ENCODE measurements around the gene MGAT2. TPM values are rescaled to one million over a fixed set of nuclear protein-coding genes. Genes with fewer than 3 reads are reported as not detected.
A peak's percentile ranks its signal among the peaks of the same experiment; 100 is the strongest.
"Not testable (repeated sequence)": the region's sequence is repeated elsewhere in the genome, so short reads cannot be mapped to it uniquely, and the experiment has no call there.

Gene MGAT2
- 10 to 100 TPM; 82.7 to 86.5 TPM for total RNA-seq

- peaks cover 50% of the 10 kb centered on the region for H3K4me1 Mint-ChIP-seq
- peak; percentile 96 for DNase-seq
- peak within 1 kb of the TSS; percentile 94 for H3K4me3 Mint-ChIP-seq
- no peaks in the 10 kb centered on the region for H3K9me3 Mint-ChIP-seq
- peaks cover 74% of the 10 kb centered on the region for H3K36me3 Mint-ChIP-seq (ENCODE audit: low read depth)
- H3K27me3 Mint-ChIP-seq: no peaks in the 10 kb centered on the region
- peak within 1 kb of the TSS; percentile 94 for H3K27ac Mint-ChIP-seq
- ChIA-PET CTCF (interaction anchor here (0.6 to 7.4 kb wide), 23 partner anchors 9 to 701 kb away, joined by 3 to 156 read pairs (median 4); partner anchors contain the start of genes DNAAF2, KLHDC2, LRR1 and NEMF), POLR2A (interaction anchor here (0.7 to 6.6 kb wide), 39 partner anchors 10 to 1211 kb away, joined by 3 to 293 read pairs (median 5); partner anchors contain the start of genes ARF6, DNAAF2, KLHDC1 and KLHDC2)
These were observed at the start of gene MGAT2, which contains the start of gene RPL36AL for GRCh38 chr14:49620182-49621113. Gene MGAT2, plus strand, starts transcription at chr14:49620799. Its CDS starts 470 bp downstream, at chr14:49621269. Gene RPL36AL, minus strand, starts transcription at chr14:49620626. Its CDS starts 1,522 bp downstream, at chr14:49619104.

- ChIA-PET POLR2A (interaction anchor here (3.2 kb wide), 1 partner anchor 12 kb away, joined by 11 read pairs; the partner anchor contains the start of gene RPS29), CTCF (interaction anchor here (1.1 kb wide), 1 partner anchor 12 kb away, joined by 4 read pairs; the partner anchor contains the start of gene RPS29)
- H3K4me3 Mint-ChIP-seq: no peak overlapping the region
These were observed 46.6 kb upstream of the MGAT2 start for GRCh38 chr14:49574038-49574437.

GRCh38 chr14:49578141-49578540, 42.5 kb upstream of the MGAT2 start:
- Mint-ChIP-seq H3K4me1 (peaks cover 50% of the 10 kb centered on the region), H3K27me3 (no peaks in the 10 kb centered on the region), H3K27ac (peak overlapping the region; percentile 33), H3K36me3 (ENCODE audit: low read depth) (peaks cover 74% of the 10 kb centered on the region), H3K9me3 (no peaks in the 10 kb centered on the region), H3K4me3 (no peak overlapping the region)
- ChIA-PET CTCF (interaction anchor here (1.0 kb wide), 1 partner anchor 9 kb away, joined by 4 read pairs; no protein-coding TSS in a partner anchor), POLR2A (interaction anchor here (0.8 kb wide), 1 partner anchor 189 kb away, joined by 3 read pairs; the partner anchor contains the start of gene KLHDC2)
- no peak for DNase-seq

More at GRCh38 chr14:49574038-49574437, 46.6 kb upstream of the MGAT2 start:
- no peaks in the 10 kb centered on the region for H3K27me3 Mint-ChIP-seq
- no peak overlapping the region for H3K27ac Mint-ChIP-seq
- H3K36me3 Mint-ChIP-seq (ENCODE audit: low read depth): peaks cover 67% of the 10 kb centered on the region
- no peaks in the 10 kb centered on the region for H3K9me3 Mint-ChIP-seq
- peaks cover 17% of the 10 kb centered on the region for H3K4me1 Mint-ChIP-seq
- DNase-seq: no peak

- DNase-seq: no peak
- no peak overlapping the region for H3K4me3 Mint-ChIP-seq
- ChIA-PET CTCF (interaction anchor here (0.8 to 1.3 kb wide), 2 partner anchors 82 to 272 kb away, joined by 3 read pairs; partner anchors contain the start of gene NEMF), POLR2A (interaction anchor here (1.2 to 9.3 kb wide), 2 partner anchors 18 to 54 kb away, joined by 4 to 243 read pairs; partner anchors contain the start of gene LRR1)
- no peaks in the 10 kb centered on the region for H3K9me3 Mint-ChIP-seq
- H3K4me1 Mint-ChIP-seq: peaks cover 65% of the 10 kb centered on the region
- H3K27me3 Mint-ChIP-seq: no peaks in the 10 kb centered on the region
- H3K36me3 Mint-ChIP-seq (ENCODE audit: low read depth): peaks cover 74% of the 10 kb centered on the region
- H3K27ac Mint-ChIP-seq: peak overlapping the region; percentile 23
These were observed 40.8 kb upstream of the MGAT2 start for GRCh38 chr14:49579841-49580240.

- no peak overlapping the region for H3K4me3 Mint-ChIP-seq
- CTCF ChIA-PET: no interaction called here
- no peaks in the 10 kb centered on the region for H3K27me3 Mint-ChIP-seq
- no peak overlapping the region for H3K27ac Mint-ChIP-seq
- no peak for DNase-seq
- H3K4me1 Mint-ChIP-seq: peaks cover 69% of the 10 kb centered on the region
- H3K36me3 Mint-ChIP-seq (ENCODE audit: low read depth): peaks cover 80% of the 10 kb centered on the region
- H3K9me3 Mint-ChIP-seq: no peaks in the 10 kb centered on the region
- POLR2A ChIA-PET: interaction anchor here (0.8 to 9.3 kb wide), 4 partner anchors 16 to 271 kb away, joined by 3 to 243 read pairs (median 4); partner anchors contain the start of genes KLHDC2, LRR1 and NEMF
These were observed 39.1 kb upstream of the MGAT2 start for GRCh38 chr14:49581209-49582112.

GRCh38 chr14:49582113-49582977, 38.3 kb upstream of the MGAT2 start:
- no peaks in the 10 kb centered on the region for H3K9me3 Mint-ChIP-seq
- H3K27ac Mint-ChIP-seq: peak overlapping the region; percentile 44
- POLR2A ChIA-PET: interaction anchor here (0.8 to 9.3 kb wide), 5 partner anchors 16 to 270 kb away, joined by 3 to 243 read pairs (median 4); partner anchors contain the start of genes KLHDC2, LRR1, MGAT2 and NEMF
- DNase-seq: no peak
- CTCF ChIA-PET: no interaction called here
- H3K27me3 Mint-ChIP-seq: no peaks in the 10 kb centered on the region
- H3K36me3 Mint-ChIP-seq (ENCODE audit: low read depth): peaks cover 74% of the 10 kb centered on the region
- H3K4me1 Mint-ChIP-seq: peaks cover 71% of the 10 kb centered on the region
- H3K4me3 Mint-ChIP-seq: no peak overlapping the region

GRCh38 chr14:49583629-49584028, 37.0 kb upstream of the MGAT2 start:
- no peaks in the 10 kb centered on the region for H3K27me3 Mint-ChIP-seq
- peak overlapping the region; percentile 85 for H3K4me3 Mint-ChIP-seq
- no peak for DNase-seq
- peaks cover 67% of the 10 kb centered on the region for H3K4me1 Mint-ChIP-seq
- peaks cover 65% of the 10 kb centered on the region for H3K36me3 Mint-ChIP-seq (ENCODE audit: low read depth)
- ChIA-PET CTCF (no interaction called here), POLR2A (interaction anchor here (5.1 to 9.3 kb wide), 2 partner anchors 14 to 39 kb away, joined by 144 to 243 read pairs; partner anchors contain the start of genes LRR1, MGAT2 and RPL36AL)
- peak overlapping the region; percentile 99 for H3K27ac Mint-ChIP-seq
- H3K9me3 Mint-ChIP-seq: no peaks in the 10 kb centered on the region

GRCh38 chr14:49584058-49584457, 36.5 kb upstream of the MGAT2 start:
- Mint-ChIP-seq H3K4me3 (peak overlapping the region; percentile 85), H3K4me1 (peaks cover 63% of the 10 kb centered on the region), H3K27me3 (no peaks in the 10 kb centered on the region), H3K9me3 (no peaks in the 10 kb centered on the region), H3K36me3 (ENCODE audit: low read depth) (peaks cover 62% of the 10 kb centered on the region), H3K27ac (peak overlapping the region; percentile 99)
- POLR2A ChIA-PET: interaction anchor here (0.7 to 9.3 kb wide), 4 partner anchors 14 to 184 kb away, joined by 3 to 243 read pairs (median 94); partner anchors contain the start of genes DNAAF2, KLHDC2, LRR1 and MGAT2
- CTCF ChIA-PET: interaction anchor here (1.1 to 1.7 kb wide), 2 partner anchors 15 to 268 kb away, joined by 3 read pairs; partner anchors contain the start of gene LRR1
- DNase-seq: no peak

GRCh38 chr14:49584981-49585640, 35.5 kb upstream of the MGAT2 start:
- H3K36me3 Mint-ChIP-seq (ENCODE audit: low read depth): peaks cover 59% of the 10 kb centered on the region
- POLR2A ChIA-PET: interaction anchor here (0.6 to 9.3 kb wide), 19 partner anchors 12 to 727 kb away, joined by 3 to 243 read pairs (median 11); partner anchors contain the start of genes DMAC2L, DNAAF2, KLHDC2 and L2HGDH
- peak overlapping the region; percentile 85 for H3K4me3 Mint-ChIP-seq
- peaks cover 53% of the 10 kb centered on the region for H3K4me1 Mint-ChIP-seq
- peak; percentile 23 for DNase-seq
- not testable (repeated sequence) for H3K9me3 Mint-ChIP-seq, H3K27me3 Mint-ChIP-seq
- CTCF ChIA-PET: interaction anchor here (1.1 to 4.4 kb wide), 8 partner anchors 10 to 277 kb away, joined by 3 to 37 read pairs (median 9); partner anchors contain the start of genes DNAAF2, LRR1, MGAT2 and RPL36AL
- H3K27ac Mint-ChIP-seq: peak overlapping the region; percentile 99

- H3K27me3 Mint-ChIP-seq: no peaks in the 10 kb centered on the region
- peak within 1 kb of the TSS; percentile 85 for H3K4me3 Mint-ChIP-seq
- H3K36me3 Mint-ChIP-seq (ENCODE audit: low read depth): peaks cover 55% of the 10 kb centered on the region
- H3K4me1 Mint-ChIP-seq: peaks cover 50% of the 10 kb centered on the region
- peak; percentile 99 for DNase-seq
- ChIA-PET CTCF (interaction anchor here (0.7 to 4.4 kb wide), 20 partner anchors 8 to 413 kb away, joined by 3 to 39 read pairs (median 4); partner anchors contain the start of genes DNAAF2, KLHDC2, LRR1 and MGAT2), POLR2A (interaction anchor here (0.6 to 9.3 kb wide), 35 partner anchors 9 to 1082 kb away, joined by 3 to 243 read pairs (median 4); partner anchors contain the start of genes DMAC2L, DNAAF2, KLHDC2 and L2HGDH)
- peak within 1 kb of the TSS; percentile 99 for H3K27ac Mint-ChIP-seq
- H3K9me3 Mint-ChIP-seq: no peaks in the 10 kb centered on the region
These were observed 34.6 kb upstream of the MGAT2 start, which contains the start of gene RPS29 for GRCh38 chr14:49585803-49586672. Gene RPS29, minus strand, starts transcription at chr14:49586380. Its CDS starts 34 bp downstream, at chr14:49586346.
